HPDE6-E6E7 (cell line): ENCODE measurements around the gene INPP4B.

Experiments used
- DNase-seq: peaks from one replicate; pipeline ENCODE4 v3.0.0; 2011; ENCODE audit warnings: missing footprints; ENCODE audit errors: extremely low spot score

Gene INPP4B

GRCh38 chr4:142009751-142010150, 836.4 kb downstream of the INPP4B start:
- no peak for DNase-seq

GRCh38 chr4:142005519-142005918, 840.6 kb downstream of the INPP4B start:
- DNase-seq, result no peak

GRCh38 chr4:141999446-142000143, 846.5 kb downstream of the INPP4B start:
- DNase-seq, result no peak

GRCh38 chr4:141995056-141995455, 851.0 kb downstream of the INPP4B start:
- DNase-seq, result no peak

GRCh38 chr4:141977433-141977832, 868.7 kb downstream of the INPP4B start:
- no peak for DNase-seq
